GM19395 (cell line): Measurements from ENCODE around the gene RASAL2.
"Not testable (repeated sequence)": the region's sequence is repeated elsewhere in the genome, so short reads cannot be mapped to it uniquely, and the experiment has no call there.

ENCODE experiments used
- ATAC-seq: cut with Tn5 transposase; IDR thresholded peaks from one replicate; pipeline ENCODE4 v1.9.1; 2021; ENCODE audit warnings: mild to moderate bottlenecking, moderate library complexity; ENCODE audit not compliant: unreplicated experiment

RASAL2 gene

DNA sequence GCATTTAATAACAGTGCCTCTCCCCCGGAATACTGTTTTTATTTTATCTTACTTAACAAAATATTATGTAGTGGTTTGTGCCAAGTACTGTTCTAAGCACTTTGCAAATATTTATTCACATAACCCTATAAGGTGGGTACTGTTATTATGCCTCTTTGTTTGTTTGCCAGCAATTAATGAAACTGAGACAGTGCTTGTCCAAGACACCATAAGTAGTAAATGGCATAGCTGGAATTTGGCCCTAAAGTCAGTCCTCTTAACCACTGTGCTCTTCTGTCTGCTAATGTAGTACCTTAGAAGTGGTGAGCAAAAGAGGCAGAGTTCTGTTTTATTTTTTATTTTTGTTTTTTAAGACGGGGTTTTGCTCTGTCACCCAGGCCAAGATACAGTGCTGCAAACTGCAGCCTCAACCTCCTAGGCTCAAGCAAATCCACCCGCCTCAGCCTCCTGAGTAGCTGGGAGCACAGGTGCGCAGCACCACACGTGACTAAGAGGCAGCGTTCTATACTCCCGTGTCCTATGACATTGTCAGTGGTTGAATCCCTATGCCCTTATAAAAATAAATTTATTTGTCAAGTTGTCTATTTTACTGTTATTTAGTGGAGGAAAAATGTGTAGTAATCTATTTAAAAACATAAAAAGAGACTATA, 237.1 kb downstream of the RASAL2 start:
- ATAC-seq = no peak

DNA sequence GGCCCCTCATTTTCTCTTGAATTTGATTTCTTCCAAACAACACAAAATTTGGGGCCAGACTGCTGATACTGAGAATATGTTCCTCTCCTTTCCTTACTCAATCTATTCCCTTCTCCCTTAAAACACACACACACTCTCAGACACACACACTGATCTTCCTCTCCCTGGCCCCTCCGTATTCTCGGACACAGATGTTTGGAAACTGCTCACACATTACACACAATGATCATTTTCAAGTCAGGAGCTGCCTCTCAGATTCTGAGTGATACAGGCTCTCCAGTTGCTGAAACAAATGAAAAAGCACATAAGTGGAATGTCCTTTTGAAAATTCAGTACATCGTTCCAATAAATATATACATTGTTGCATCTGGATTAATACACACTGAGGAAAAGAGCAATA, 241.5 kb downstream of the RASAL2 start:
- ATAC-seq = no peak

DNA sequence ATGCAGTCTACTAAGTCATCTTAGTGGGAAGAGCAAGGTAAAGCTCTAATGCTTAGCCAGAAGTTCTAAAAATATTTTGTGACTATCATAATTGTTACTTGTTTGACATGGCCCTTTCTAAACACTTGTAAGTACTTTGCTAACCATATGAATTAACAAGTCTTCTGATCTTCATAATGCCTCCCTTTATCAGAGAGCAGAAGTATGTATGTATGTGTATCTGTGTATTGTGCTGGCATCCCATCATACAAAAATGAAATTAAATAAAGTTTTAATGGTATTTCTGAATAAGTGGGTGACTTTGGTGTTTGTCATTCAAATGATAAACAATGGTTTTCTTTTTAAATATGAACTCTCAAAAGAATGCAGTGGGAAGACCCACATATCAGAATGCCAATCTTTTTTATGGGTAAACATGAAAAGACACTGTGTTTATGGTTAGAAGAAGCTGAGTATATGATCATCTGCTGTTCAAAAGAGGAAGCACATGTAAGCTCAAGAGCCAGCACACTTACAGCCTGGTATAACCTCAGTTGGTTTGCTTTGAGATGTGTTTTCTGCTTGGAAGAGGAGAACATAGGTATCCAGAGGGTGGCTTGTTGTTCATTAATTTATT, 243.3 kb downstream of the RASAL2 start:
- no peak for ATAC-seq

DNA sequence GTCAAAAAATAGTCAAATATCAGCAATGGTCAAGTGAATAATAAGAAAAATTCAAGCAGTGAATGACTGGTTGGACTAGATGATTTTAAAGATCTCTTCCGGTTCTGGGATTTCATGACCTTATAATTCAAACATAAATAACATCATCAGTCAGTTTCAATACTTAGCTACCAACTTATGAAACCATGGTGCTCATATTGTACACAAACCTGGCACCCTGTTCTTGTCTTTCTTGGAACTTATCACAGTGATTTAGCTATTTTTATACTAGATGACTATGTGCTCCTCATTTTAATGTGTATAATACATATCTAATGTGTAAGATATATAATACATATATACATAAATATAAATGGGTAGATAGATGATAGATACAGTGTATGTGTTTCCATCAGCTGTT, 245.9 kb downstream of the RASAL2 start:
- ATAC-seq = no peak

DNA sequence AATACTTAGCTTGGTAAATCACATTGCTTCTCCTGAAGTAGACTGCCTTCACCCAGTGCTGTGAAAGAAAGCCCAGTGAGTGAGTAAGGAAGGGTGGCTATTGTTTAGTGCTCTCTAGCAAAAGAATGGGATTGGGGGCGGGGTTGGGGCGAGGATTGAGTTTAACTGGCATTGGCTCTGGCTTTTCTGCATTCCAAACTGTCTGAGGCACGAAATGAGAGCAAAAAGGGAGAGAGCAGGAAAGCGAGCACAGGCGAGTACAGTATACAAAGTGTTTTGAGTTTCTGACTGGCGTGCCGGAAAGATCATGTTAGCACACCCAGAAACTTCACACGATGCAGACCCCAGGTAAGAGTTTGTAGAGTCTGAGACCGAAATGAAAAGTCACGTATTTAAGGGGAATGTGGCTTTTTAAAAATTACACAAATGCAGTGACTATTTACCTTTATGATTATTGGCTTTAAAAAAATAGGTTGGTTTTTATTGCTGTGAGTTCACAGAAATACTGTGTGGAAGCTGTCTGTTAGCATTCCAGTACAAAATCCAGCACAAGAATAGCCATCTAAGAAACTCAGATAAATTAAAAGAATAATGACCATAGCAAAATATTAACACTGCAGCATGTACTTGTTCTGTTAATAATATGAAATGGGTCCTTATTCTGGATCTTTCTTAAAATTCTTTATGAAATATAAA, 247.5 kb downstream of the RASAL2 start:
- ATAC-seq = no peak

DNA sequence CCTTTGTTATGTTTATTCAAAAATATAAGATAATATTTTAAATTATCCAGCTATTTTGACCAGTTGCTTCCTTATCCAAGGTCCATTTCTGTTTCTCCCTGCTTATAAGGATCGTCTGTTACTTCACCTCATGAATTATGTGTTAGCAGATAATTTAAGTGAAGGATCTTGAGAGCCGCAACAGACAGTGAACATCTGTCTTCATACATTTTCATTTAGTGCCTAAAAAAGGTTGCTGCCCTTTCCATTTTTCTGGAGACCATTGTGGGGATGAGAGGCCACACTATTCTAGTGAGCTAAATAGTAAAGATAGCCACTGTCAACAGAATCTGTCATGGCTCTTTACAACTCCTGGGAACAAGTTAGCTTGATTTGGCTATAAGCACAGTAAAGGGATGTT, 248.8 kb downstream of the RASAL2 start:
- ATAC-seq = no peak

DNA sequence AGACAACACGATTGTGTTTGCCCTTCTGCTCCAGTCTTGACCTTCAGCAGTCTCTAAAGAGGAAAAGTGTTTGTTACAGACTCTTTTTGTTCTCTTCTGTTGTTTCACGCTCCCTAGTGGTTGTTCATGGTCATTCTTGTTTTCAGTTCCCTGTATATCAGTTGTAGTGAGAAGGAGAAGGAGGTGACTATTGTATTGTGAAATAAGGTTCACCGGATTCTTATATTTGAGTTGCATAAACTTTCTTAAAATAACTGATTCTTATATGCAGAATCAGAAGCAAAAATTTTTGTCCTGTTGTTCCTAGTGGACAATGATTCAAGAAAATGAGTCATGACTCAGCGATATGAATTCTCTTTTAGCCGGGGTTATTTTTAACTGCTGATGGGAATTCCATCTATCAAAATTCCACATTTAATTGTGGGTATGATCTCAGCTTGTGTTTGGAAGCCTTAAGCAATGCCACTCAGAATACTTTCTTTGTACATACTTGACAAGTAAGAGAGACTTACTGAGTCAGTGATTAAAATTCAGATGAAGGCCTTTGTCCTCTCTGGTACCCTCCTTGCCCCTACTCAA, 250.7 kb downstream of the RASAL2 start:
- no peak for ATAC-seq

DNA sequence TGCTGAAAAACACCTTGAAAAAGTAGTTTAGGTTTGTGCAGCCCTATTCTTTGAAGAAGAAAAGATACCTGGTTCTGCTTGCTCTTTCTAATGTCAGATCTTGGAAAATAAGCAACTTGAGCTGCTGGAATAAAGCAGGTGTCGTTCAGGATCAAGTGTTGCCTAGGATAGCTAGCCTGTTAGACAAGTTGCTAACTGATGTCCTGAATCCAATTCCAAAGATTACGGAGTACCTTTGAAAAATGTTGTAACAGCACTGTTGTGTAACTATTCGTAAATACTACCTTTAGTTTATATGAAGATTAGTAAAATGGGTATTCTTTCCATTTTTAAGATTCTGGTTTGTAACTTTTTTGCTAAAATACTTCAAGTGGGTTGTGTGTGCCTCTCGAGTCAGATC, 251.3 kb downstream of the RASAL2 start:
- ATAC-seq = no peak

DNA sequence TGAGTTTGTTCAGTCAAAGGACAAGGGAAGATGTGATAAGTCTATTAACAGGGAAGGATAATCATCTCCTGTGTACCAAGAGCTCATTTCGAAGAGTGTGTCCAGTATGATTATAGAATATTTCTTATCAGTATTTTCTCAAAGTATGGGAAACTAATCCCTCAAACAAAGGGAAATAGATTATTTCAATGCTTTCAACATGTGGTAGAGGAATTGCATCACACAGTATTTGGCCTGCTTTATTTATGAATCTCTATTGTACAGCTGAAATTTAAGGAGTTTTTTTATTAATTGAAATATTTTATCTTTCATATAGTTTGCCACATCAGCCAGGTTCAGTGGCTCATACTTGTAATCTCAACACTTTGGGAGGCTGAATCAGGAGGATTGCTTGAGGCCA, 251.9 kb downstream of the RASAL2 start:
- ATAC-seq = no peak

DNA sequence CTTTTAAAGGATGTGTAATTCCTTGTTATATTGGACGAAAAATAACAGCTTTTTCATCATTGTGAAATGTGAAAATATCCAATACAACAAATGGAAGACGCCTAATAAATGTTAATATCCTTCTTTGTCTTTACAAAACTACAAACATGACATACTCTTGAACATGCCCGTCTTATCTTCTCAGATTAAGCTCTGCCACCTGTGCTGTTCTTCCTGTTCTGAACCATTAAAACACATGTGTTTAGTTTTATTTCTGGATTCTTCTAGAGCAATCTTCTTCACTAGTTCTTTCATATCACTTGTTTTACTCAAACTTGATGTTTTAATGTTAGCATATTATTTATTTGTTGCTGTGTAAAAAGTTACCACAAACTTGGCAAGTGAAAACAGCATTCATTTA, 255.9 kb downstream of the RASAL2 start:
- no peak for ATAC-seq

DNA sequence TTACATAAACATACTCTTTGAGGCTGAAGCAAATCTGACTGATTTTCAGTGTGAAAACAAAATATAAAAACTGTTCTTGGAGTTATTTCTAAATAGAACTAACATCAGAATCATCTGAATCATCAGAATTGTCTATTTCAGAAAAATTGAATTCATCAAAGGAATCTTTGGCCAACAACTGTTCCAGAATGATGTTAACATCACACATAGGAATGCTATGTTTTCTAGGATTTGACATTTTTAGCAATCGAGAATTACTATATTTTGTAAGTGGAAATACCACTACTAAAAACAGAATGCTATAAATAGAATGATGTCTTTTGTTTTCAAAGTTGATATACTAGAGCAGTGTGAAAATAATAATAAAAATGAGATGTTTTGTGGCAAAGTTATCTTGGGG, 258.0 kb downstream of the RASAL2 start:
- ATAC-seq = not testable (repeated sequence)

DNA sequence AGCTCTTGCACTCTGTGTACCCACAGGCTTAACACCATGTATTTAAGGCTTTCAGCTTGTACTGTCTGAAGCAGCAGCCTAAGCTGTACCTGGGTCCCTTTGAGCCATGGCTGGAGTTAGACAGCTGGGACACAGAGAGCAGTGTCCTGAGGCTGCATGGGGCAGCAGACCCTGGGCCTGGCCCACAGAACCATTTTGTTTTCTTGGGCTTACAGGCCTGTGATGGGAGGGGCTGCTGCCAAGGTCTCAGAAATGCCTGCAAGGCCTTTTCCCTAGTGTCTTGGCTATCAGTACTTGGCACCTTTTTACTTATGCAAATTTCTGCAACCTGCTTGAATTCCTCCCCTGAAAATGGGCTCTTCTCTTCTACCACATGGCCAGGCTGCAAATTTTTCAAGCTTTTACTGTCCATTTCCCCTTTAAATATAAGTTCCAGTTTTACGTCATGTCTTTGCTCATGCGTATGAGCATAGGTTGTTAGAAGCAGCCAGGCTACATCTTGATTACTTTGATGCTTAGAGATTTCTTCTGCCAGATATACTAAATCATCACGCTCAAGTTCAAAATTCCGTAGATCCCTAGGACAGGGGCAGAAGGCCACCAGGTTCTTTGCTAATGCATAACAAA, 259.0 kb downstream of the RASAL2 start:
- ATAC-seq = no peak

DNA sequence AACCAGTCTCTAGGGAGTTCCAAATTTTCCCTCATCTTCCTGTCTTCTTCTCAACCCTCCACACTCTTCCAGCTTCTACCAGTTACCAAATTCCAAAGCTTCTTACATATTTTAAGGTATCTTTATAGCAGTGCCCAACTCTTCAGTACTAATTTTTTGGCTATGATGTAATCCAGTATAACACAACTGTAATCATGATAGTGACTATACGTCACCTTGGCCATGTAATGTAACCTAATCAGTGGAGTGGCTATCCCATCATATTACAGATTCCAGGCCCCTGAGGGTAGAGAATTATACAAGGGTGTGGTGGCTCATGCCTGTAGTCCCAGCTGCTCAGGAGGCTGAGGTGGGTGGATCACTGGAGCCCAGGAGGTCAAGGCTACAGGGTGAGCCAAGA, 259.6 kb downstream of the RASAL2 start:
- no peak for ATAC-seq

DNA sequence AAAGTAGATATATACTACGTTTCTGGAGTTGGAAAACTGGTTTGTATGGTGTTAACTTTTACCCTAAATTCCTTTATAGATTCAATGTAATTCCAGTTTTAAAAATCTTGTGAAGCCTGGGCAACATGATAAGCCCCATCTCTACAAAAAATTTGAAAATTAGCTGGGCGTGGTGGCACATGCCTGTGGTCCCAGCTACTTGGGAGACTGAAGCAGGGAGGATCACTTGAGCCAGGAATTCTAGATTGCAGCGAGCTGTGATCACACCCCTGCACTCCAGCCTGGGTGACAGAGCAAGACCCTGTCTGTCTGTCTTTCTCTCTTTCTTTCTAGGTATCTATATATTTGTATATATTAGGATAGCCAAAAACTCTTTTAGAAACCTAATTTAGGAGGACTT, 260.9 kb downstream of the RASAL2 start:
- no peak for ATAC-seq

DNA sequence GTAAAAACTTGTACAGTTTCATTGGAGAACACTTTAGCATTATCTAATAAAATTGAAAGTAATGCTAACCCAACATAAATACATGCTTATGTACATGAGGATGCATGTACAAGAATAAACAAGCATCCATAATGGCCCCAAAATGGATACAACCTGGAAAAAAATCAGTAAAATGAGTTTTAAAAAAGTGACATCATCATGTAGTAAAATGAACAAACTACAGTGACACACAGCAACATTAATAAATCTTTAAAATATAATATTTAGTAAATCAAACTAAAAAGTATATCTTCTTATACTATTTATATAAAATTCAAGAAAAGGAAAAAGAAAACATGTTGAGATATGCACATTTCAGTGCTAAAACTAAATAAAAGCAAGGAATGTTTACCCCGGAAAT, 262.4 kb downstream of the RASAL2 start:
- no peak for ATAC-seq

DNA sequence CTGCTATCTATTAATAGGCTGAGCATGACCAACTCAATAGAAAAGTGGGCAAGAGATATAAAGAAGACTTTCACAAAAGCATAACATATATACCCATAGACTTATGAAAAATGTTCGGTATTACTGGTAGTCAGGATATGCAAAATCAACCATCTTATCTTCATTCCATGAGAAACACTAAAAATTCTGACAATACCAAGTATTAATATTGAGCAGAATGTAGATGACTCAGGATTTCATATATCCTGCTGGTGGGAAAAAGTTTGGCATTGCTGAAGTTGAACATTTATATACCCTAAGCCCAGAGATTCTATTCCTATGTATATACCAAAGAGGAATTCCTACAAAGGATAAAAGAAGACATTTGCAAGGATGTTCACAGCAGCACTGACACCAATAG, 264.6 kb downstream of the RASAL2 start:
- ATAC-seq = no peak

DNA sequence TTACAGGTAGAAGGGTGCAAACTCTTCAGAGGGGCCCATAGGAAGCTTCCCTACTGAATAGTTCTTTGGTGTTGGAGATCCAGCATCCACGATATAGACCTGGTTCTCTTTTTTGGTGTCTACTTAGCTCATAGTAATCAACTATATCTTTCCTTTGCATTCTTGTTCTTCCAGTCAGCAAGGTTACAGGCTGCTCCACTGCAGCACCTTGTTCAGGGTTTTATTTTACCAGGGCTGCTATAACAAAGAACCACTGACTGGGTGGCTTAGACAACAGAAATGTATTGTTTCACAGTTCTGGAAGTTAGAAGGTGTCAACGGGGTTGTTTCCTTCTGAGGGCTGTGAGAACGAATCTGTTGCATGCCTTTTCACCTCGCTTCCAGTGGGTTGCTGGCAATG, 266.5 kb downstream of the RASAL2 start:
- no peak for ATAC-seq

DNA sequence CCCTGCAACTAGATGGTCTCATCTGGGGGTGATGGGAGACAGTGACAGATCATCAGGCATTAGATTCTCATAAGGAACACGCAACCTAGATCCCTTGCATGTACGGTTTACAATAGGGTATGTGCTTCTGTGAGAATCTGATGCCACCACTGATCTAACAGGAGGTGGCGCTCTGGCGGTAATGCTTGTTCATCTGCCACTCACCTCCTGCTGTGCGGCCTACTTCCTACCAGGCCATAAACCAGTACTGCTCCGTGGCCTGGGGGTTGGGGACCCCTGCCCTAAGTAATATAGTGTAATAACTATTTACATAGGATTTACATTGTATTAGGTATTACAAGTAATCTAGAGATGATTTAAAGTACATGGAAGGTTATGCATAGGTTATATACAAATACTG, 267.9 kb downstream of the RASAL2 start:
- ATAC-seq = no peak

DNA sequence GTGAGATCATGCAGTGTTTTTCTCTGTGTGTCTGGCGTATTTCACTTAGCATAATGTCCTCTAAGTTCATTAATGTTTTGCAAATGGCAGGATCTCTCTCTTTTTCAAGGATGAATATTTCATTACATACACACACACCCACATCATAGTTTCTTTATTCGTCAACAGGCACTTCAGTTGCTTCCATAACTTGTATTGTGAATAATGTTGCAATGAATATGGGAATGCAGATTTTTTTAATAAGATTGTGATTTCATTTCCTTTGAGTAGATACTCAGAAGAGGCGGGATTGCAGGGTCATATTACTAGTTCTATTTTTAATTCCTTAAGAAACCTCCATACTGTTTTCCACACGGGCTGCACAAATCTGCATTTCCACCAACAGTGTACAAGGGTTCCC, 268.8 kb downstream of the RASAL2 start:
- ATAC-seq = no peak

DNA sequence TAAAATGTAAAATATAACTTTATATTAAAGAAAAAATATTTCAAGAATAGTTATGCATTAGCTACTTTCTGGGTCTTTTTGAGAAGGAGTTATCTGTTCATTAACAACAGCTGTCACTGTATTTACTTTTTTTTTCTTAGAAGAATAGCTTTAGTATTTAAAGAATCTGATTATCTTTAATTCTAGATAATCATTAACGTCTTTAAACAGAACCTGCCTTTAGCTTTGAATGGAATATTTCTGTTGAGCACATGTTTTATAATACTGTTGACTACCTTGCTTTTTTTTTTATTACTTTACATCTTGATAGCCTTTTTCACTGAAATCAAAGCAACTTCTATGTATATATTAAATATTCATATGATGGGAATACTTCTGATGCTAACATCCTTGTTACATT, 270.9 kb downstream of the RASAL2 start:
- ATAC-seq = no peak

DNA sequence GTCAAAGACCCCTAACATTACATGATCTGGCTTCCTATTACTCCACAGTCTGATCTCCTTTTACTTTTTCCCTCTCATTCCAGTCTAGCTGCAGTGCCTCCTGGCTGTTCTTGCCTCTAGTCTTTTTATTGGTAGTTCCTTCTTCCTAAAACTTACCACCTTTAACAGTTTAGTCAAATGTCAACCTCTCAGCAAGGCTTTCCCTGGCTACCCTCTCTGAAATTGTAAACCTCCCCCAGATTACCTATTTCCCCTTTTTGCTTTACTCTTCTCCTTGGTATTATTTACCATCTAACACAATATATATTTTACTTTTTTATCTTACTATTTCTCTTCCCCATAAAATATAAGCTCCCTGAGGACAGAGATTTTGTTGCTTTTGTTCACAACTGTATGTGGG, 273.2 kb downstream of the RASAL2 start:
- ATAC-seq = no peak

DNA sequence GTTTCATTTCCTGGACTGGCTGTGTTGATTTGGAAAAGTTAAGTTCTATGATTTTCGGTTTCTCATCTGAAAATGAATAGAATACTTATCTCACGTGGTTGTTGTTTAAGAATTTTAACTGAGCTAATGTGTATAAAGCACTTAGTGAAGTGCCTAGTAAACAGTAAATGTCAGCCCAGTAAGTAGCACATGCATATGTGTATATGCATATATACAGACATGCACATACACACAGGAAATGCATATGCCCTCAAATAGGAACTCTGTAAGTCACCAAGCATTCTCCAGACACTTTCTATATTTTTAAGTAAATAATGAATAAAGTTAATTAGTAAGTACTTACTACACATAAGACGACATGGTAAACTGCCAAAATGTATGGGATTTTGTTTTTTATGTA, 274.3 kb downstream of the RASAL2 start:
- no peak for ATAC-seq
